Activated CD4-positive, alpha-beta memory T cell treated with anti-CD3 and anti-CD28 coated beads, Interleukin-2, amount 10 ng/mL, durations not matched to agents 7 days and 5 days (primary cell): ENCODE results near the gene DHRSX. TPM values are rescaled to one million over a fixed set of nuclear protein-coding genes. Genes with fewer than 3 reads are reported as not detected.
"Not testable (repeated sequence)": the region's sequence is repeated elsewhere in the genome, so short reads cannot be mapped to it uniquely, and the experiment has no call there.

Source experiments
- CTCF ChIA-PET: fragments of 350-600 bp; sonication (Branson Sonifier 250); formaldehyde crosslinking; loops from one replicate; lab custom pipeline; 2021; ENCODE audit warnings: antibody characterized with exemption, inconsistent platforms; lab: Charles Lee
- POLR2A ChIA-PET: fragments of 350-600 bp; sonication (Branson Sonifier 250); formaldehyde crosslinking; loops from one replicate; lab custom pipeline; 2021; ENCODE audit warnings: antibody characterized with exemption; lab: Charles Lee
- DNase-seq: peaks from one replicate; pipeline ENCODE4 v3.0.0-alpha.2; 2020
- H3K27ac Mint-ChIP-seq: one replicate; pipeline ENCODE4 v1.8.0; 2021; ENCODE audit warnings: mild to moderate bottlenecking, mixed read lengths
- H3K27me3 Mint-ChIP-seq: one replicate; pipeline ENCODE4 v1.8.0; 2021; ENCODE audit warnings: mixed read lengths
- H3K36me3 Mint-ChIP-seq: one replicate; pipeline ENCODE4 v1.8.0; 2021; ENCODE audit warnings: low read depth, mixed read lengths
- H3K4me1 Mint-ChIP-seq: one replicate; pipeline ENCODE4 v1.8.0; 2021; ENCODE audit warnings: mixed read lengths
- H3K4me3 Mint-ChIP-seq: one replicate; pipeline ENCODE4 v1.8.0; 2021; ENCODE audit warnings: mild to moderate bottlenecking, mixed read lengths
- H3K9me3 Mint-ChIP-seq: one replicate; pipeline ENCODE4 v1.8.0; 2021; ENCODE audit warnings: mixed read lengths
- total RNA-seq, 2 experiments: library from RNA; stranded (reverse); gene quantifications; one replicate each; pipeline ENCODE4 v1.2.3, GENCODE V29; 2021

DHRSX gene
- total RNA-seq, 2 experiments from 2014 or later = 21.1 to 23.7 TPM

DNA sequence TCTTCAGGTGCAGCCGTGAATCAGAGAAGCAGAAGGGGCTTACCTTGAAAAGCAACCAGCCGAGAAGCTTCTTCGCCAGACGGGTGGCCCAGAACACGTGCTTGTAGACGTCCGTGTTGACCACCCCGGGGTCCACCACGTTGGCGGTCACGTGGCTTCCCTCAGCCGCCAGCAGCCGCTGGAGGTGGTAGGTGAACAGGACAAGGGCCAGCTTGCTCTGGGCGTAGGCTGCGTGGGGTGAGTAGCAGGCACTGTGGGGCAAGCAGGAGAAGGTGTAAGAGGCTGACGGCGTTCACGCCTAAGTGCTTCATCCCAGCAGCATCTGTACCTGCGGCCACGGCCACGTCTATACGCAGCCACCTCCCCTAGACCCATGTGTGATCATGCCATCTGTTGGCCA lies 257.8 kb downstream of the DHRSX start:
- Mint-ChIP-seq H3K4me3 (no peak overlapping the region), H3K27ac (no peak overlapping the region), H3K27me3 (no peaks in the 10 kb centered on the region), H3K4me1 (no peaks in the 10 kb centered on the region), H3K9me3 (peaks cover 16% of the 10 kb centered on the region), H3K36me3 (peaks cover 20% of the 10 kb centered on the region)
- POLR2A ChIA-PET = no interaction called here
- CTCF ChIA-PET = no interaction called here
- no peak for DNase-seq

GRCh38 chrX:2242326-2242725 lies 258.4 kb downstream of the DHRSX start:
- no peak for DNase-seq
- Mint-ChIP-seq H3K27me3 (no peaks in the 10 kb centered on the region), H3K4me1 (no peaks in the 10 kb centered on the region), H3K4me3 (no peak overlapping the region), H3K9me3 (peaks cover 16% of the 10 kb centered on the region), H3K36me3 (peaks cover 20% of the 10 kb centered on the region), H3K27ac (no peak overlapping the region)
- ChIA-PET CTCF (no interaction called here), POLR2A (no interaction called here)

GRCh38 chrX:2241496-2241895 lies 259.3 kb downstream of the DHRSX start:
- H3K4me1 Mint-ChIP-seq, CTCF ChIA-PET, H3K4me3 Mint-ChIP-seq, H3K27me3 Mint-ChIP-seq, POLR2A ChIA-PET, H3K27ac Mint-ChIP-seq, DNase-seq: not testable (repeated sequence)
- Mint-ChIP-seq H3K36me3 (peaks cover 20% of the 10 kb centered on the region), H3K9me3 (peaks cover 13% of the 10 kb centered on the region)

GRCh38 chrX:2240761-2241160 lies 260.0 kb downstream of the DHRSX start:
- Mint-ChIP-seq H3K36me3 (peaks cover 20% of the 10 kb centered on the region), H3K9me3 (peaks cover 13% of the 10 kb centered on the region)
- POLR2A ChIA-PET = not testable (repeated sequence)

GRCh38 chrX:2237976-2238375 lies 262.8 kb downstream of the DHRSX start:
- peaks cover 21% of the 10 kb centered on the region for H3K36me3 Mint-ChIP-seq

More at GRCh38 chrX:2240761-2241160, 260.0 kb downstream of the DHRSX start:
- H3K4me1 Mint-ChIP-seq, H3K4me3 Mint-ChIP-seq, DNase-seq, H3K27me3 Mint-ChIP-seq, H3K27ac Mint-ChIP-seq, CTCF ChIA-PET: not testable (repeated sequence)

GRCh38 chrX:2231570-2232192 lies 269.1 kb downstream of the DHRSX start:
- H3K4me3 Mint-ChIP-seq = no peak overlapping the region
- no peak for DNase-seq
- H3K27me3 Mint-ChIP-seq = no peaks in the 10 kb centered on the region
- H3K9me3 Mint-ChIP-seq = peaks cover 43% of the 10 kb centered on the region
- no peak overlapping the region for H3K27ac Mint-ChIP-seq
- ChIA-PET POLR2A (no interaction called here), CTCF (no interaction called here)
- peaks cover 24% of the 10 kb centered on the region for H3K36me3 Mint-ChIP-seq
- H3K4me1 Mint-ChIP-seq = no peaks in the 10 kb centered on the region

More at GRCh38 chrX:2237976-2238375, 262.8 kb downstream of the DHRSX start:
- Mint-ChIP-seq H3K9me3 (peaks cover 16% of the 10 kb centered on the region), H3K27me3 (no peaks in the 10 kb centered on the region), H3K4me3 (no peak overlapping the region), H3K27ac (no peak overlapping the region), H3K4me1 (no peaks in the 10 kb centered on the region)
- ChIA-PET POLR2A (no interaction called here), CTCF (no interaction called here)
- no peak for DNase-seq

- ChIA-PET CTCF (no interaction called here), POLR2A (no interaction called here)
- no peak for DNase-seq
- Mint-ChIP-seq H3K9me3 (peaks cover 47% of the 10 kb centered on the region), H3K27ac (no peak overlapping the region), H3K4me1 (no peaks in the 10 kb centered on the region), H3K4me3 (no peak overlapping the region), H3K36me3 (peaks cover 29% of the 10 kb centered on the region), H3K27me3 (no peaks in the 10 kb centered on the region)
Observed at GRCh38 chrX:2230457-2230856, 270.3 kb downstream of the DHRSX start.

- DNase-seq = no peak
- Mint-ChIP-seq H3K36me3 (peaks cover 40% of the 10 kb centered on the region), H3K27ac (no peak overlapping the region), H3K27me3 (no peaks in the 10 kb centered on the region), H3K9me3 (peaks cover 56% of the 10 kb centered on the region), H3K4me1 (no peaks in the 10 kb centered on the region), H3K4me3 (no peak overlapping the region)
- CTCF ChIA-PET = no interaction called here
- POLR2A ChIA-PET = no interaction called here
Observed at GRCh38 chrX:2228536-2228935, 272.2 kb downstream of the DHRSX start.

DNA sequence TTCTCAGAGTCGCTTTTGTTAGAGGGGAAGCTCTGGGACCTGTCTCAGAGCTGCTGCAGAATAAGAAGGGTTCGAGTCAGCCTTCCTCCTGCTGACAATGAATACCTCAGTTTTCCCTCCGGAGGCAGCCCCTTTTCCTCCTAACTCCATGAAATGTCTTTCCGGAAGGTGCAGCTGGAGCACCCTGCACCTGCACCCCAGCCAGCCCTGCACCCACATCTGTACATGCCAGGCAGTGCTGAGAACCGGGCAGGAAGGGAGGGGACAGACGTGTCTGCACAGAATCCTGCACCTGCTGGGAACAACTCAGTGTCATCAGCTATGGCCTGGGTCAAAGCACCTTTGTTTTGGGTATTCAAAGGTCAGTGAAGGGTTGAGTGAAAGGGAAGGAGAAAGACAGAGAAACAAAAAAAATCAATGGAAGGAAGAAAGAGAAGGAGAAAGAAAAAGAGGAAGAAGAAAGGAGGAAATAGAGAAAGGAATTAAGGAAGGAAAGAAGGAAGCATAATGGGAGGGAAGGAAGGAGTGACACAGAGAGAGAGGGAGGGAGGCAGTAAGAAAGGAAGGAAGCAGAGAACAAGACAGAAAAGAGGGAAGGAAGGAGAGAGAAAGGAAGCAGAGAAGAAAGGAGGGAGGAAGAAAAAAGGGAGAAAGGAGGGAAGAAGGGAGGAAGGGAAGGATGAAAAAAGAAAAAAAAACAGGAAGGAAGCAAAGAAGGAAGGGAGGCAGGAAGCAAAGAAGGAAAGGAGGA lies 273.7 kb downstream of the DHRSX start:
- H3K4me3 Mint-ChIP-seq = no peak overlapping the region
- ChIA-PET CTCF (no interaction called here), POLR2A (no interaction called here)
- H3K27me3 Mint-ChIP-seq = no peaks in the 10 kb centered on the region
- DNase-seq = no peak
- H3K4me1 Mint-ChIP-seq = no peaks in the 10 kb centered on the region
- H3K36me3 Mint-ChIP-seq = peaks cover 50% of the 10 kb centered on the region
- H3K27ac Mint-ChIP-seq = no peak overlapping the region
- H3K9me3 Mint-ChIP-seq = peaks cover 64% of the 10 kb centered on the region

DNA sequence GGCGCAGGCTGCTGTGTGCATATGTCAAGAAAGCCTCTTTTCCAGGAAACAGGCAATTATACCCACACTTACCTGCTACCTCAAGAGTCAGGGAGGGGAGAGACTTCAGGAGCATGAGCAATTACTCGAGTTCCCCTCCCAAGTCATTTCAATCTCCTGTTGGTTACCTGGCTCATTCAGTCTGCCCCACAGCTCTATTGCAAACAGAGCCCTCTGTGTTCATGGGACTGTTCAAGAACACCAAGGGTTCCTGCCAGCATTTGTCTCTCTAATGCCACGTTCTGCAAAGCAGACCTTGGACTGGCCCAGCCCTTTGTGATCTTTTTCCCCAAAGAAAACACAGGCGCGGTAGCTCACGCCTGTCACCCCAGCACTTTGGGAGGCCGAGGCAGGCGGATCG lies 274.6 kb downstream of the DHRSX start:
- POLR2A ChIA-PET = no interaction called here
- no peaks in the 10 kb centered on the region for H3K27me3 Mint-ChIP-seq
- CTCF ChIA-PET = no interaction called here
- H3K36me3 Mint-ChIP-seq = peaks cover 53% of the 10 kb centered on the region
- peaks cover 62% of the 10 kb centered on the region for H3K9me3 Mint-ChIP-seq
- H3K4me3 Mint-ChIP-seq = no peak overlapping the region
- H3K4me1 Mint-ChIP-seq = no peaks in the 10 kb centered on the region
- DNase-seq = no peak
- no peak overlapping the region for H3K27ac Mint-ChIP-seq

- Mint-ChIP-seq H3K27ac (no peak overlapping the region), H3K9me3 (peaks cover 67% of the 10 kb centered on the region), H3K27me3 (no peaks in the 10 kb centered on the region), H3K36me3 (peaks cover 47% of the 10 kb centered on the region), H3K4me3 (no peak overlapping the region), H3K4me1 (no peaks in the 10 kb centered on the region)
- ChIA-PET CTCF (no interaction called here), POLR2A (no interaction called here)
- DNase-seq = no peak
Observed at GRCh38 chrX:2224597-2225235, 276.1 kb downstream of the DHRSX start.

GRCh38 chrX:2224161-2224560 lies 276.6 kb downstream of the DHRSX start:
- POLR2A ChIA-PET = no interaction called here
- H3K36me3 Mint-ChIP-seq = peaks cover 41% of the 10 kb centered on the region

GRCh38 chrX:2220829-2221567 lies 279.8 kb downstream of the DHRSX start:
- Mint-ChIP-seq H3K9me3 (peaks cover 77% of the 10 kb centered on the region), H3K36me3 (peaks cover 39% of the 10 kb centered on the region), H3K27ac (no peak overlapping the region), H3K27me3 (no peaks in the 10 kb centered on the region), H3K4me1 (no peaks in the 10 kb centered on the region), H3K4me3 (no peak overlapping the region)
- no peak for DNase-seq
- POLR2A ChIA-PET = no interaction called here
- CTCF ChIA-PET = no interaction called here

More at GRCh38 chrX:2224161-2224560, 276.6 kb downstream of the DHRSX start:
- Mint-ChIP-seq H3K27ac (no peak overlapping the region), H3K27me3 (no peaks in the 10 kb centered on the region), H3K4me3 (no peak overlapping the region), H3K4me1 (no peaks in the 10 kb centered on the region), H3K9me3 (peaks cover 67% of the 10 kb centered on the region)
- CTCF ChIA-PET = no interaction called here
- no peak for DNase-seq
